IMR-90 (cell line): ENCODE measurements around the gene RASA1. TPM values are rescaled to one million over a fixed set of nuclear protein-coding genes. Genes with fewer than 3 reads are reported as not detected.

Experiments used
- ATAC-seq: fragments of 200-7000 bp; cut with Tn5 transposase; 2 replicates; pipeline ENCODE4 v1.9.1; 2020; ENCODE audit warnings: low read depth, mild to moderate bottlenecking, moderate library complexity
- BruUV-seq: library from RNA; stranded (reverse); fragments of 400-500 nt; replicated peaks from 2 replicates; lab custom pipeline; 2021; lab: Mats Ljungman, UMichigan
- CTCF ChIA-PET: fragments of 300-600 bp; formaldehyde crosslinking; extraction: SDS; loops from one replicate; lab custom pipeline; 2021; ENCODE audit warnings: antibody characterized with exemption; lab: Yijun Ruan, JAX
- POLR2A ChIA-PET: fragments of 300-600 bp; sonication (Branson Sonifier 250); formaldehyde crosslinking; loops from one replicate; lab custom pipeline; 2022; ENCODE audit warnings: antibody characterized with exemption; ENCODE audit not compliant: unreplicated experiment; lab: Charles Lee
- DNase-seq: peaks from one replicate; pipeline ENCODE4 v3.0.0; 2013
- H2AFZ ChIP-seq: replicated peaks from 2 replicates; pipeline ENCODE3; 2013; ENCODE audit warnings: low read length, mild to moderate bottlenecking; ENCODE audit not compliant: poor library complexity
- H2AK5ac ChIP-seq: 2 replicates; pipeline ENCODE4 v1.6.1; 2013; ENCODE audit warnings: low read depth, low read length, inconsistent platforms
- H2AK9ac ChIP-seq: replicated peaks from 2 replicates; pipeline ENCODE3; 2013; ENCODE audit warnings: mild to moderate bottlenecking, low read depth, low read length, moderate library complexity; ENCODE audit not compliant: poor library complexity
- H2BK120ac ChIP-seq: 2 replicates; pipeline ENCODE4 v1.6.1; 2013; ENCODE audit warnings: low read depth, low read length, inconsistent platforms
- H2BK15ac ChIP-seq: 3 replicates; pipeline ENCODE4 v1.6.1; 2013; ENCODE audit warnings: low read depth, low read length, inconsistent platforms
- H2BK20ac ChIP-seq: 2 replicates; pipeline ENCODE4 v1.6.1; 2013; ENCODE audit warnings: low read depth, mild to moderate bottlenecking, inconsistent platforms, low read length, moderate library complexity
- H2BK5ac ChIP-seq: 2 replicates; pipeline ENCODE4 v1.6.1; 2013; ENCODE audit warnings: mild to moderate bottlenecking, low read depth, low read length, inconsistent platforms; ENCODE audit not compliant: poor library complexity, severe bottlenecking
- H3K14ac ChIP-seq: replicated peaks from 2 replicates; pipeline ENCODE4 v1.6.1; 2013; ENCODE audit warnings: low read depth, low read length, inconsistent platforms
- H3K18ac ChIP-seq: 2 replicates; pipeline ENCODE4 v1.6.1; 2013; ENCODE audit warnings: low read depth, low read length, control low read depth
- H3K23ac ChIP-seq: 2 replicates; pipeline ENCODE4 v1.6.1; 2013; ENCODE audit warnings: low read depth, low read length, inconsistent platforms
- H3K27ac ChIP-seq: 2 replicates; pipeline ENCODE4 v1.5.1; 2013; ENCODE audit warnings: mild to moderate bottlenecking, control low read depth, low read length; ENCODE audit not compliant: insufficient read depth
- H3K27me3 ChIP-seq: 2 replicates; pipeline ENCODE4 v1.6.1; 2013; ENCODE audit warnings: low read length; ENCODE audit not compliant: control insufficient read depth, insufficient read depth
- H3K36me3 ChIP-seq: 2 replicates; pipeline ENCODE4 v1.6.1; 2013; ENCODE audit warnings: low read length, mixed read lengths; ENCODE audit not compliant: control insufficient read depth, insufficient read depth
- H3K4ac ChIP-seq: 2 replicates; pipeline ENCODE4 v1.6.1; 2013; ENCODE audit warnings: low read depth, low read length, inconsistent platforms
- H3K4me1 ChIP-seq: 2 replicates; pipeline ENCODE4 v1.6.1; 2013; ENCODE audit warnings: low read length, mixed read lengths; ENCODE audit not compliant: control insufficient read depth, insufficient read depth
- H3K4me2 ChIP-seq: 2 replicates; pipeline ENCODE4 v1.6.1; 2013; ENCODE audit warnings: low read depth, mild to moderate bottlenecking, control low read depth, low read length, moderate library complexity
- H3K4me3 ChIP-seq: 2 replicates; pipeline ENCODE4 v1.5.1; 2013; ENCODE audit warnings: low read depth, mild to moderate bottlenecking, control low read depth, low read length, moderate library complexity; ENCODE audit not compliant: insufficient read depth
- H3K56ac ChIP-seq: 2 replicates; pipeline ENCODE4 v1.6.1; 2013; ENCODE audit warnings: low read length, inconsistent platforms; ENCODE audit not compliant: insufficient read depth; ENCODE audit errors: extremely low read depth
- H3K79me1 ChIP-seq, 2 experiments: 2 replicates each; pipeline ENCODE4 v1.6.1; 2013; ENCODE audit warnings: low read length in 2 of 2, inconsistent platforms in 1 of 2, low read depth in 1 of 2
- H3K9ac ChIP-seq: 2 replicates; pipeline ENCODE4 v1.6.1; 2013; ENCODE audit warnings: low read depth, low read length, control low read depth
- H3K9me1 ChIP-seq: 2 replicates; pipeline ENCODE4 v1.6.1; 2013; ENCODE audit warnings: low read length, inconsistent platforms; ENCODE audit not compliant: insufficient read depth
- H3K9me3 ChIP-seq: 2 replicates; pipeline ENCODE4 v1.6.1; 2013; ENCODE audit warnings: low read length; ENCODE audit not compliant: control insufficient read depth, insufficient read depth
- H4K20me1 ChIP-seq: 2 replicates; pipeline ENCODE4 v1.6.1; 2013; ENCODE audit warnings: low read length, inconsistent platforms; ENCODE audit not compliant: insufficient read depth
- H4K5ac ChIP-seq: 2 replicates; pipeline ENCODE4 v1.6.1; 2013; ENCODE audit warnings: mild to moderate bottlenecking, low read depth, low read length, control low read depth
- H4K8ac ChIP-seq, 2 experiments: 2 replicates each; pipeline ENCODE4 v1.6.1; 2013; ENCODE audit warnings: low read depth in 2 of 2, low read length in 2 of 2, control low read depth in 1 of 2, inconsistent platforms in 1 of 2
- H4K91ac ChIP-seq: 2 replicates; pipeline ENCODE4 v1.6.1; 2013; ENCODE audit warnings: low read depth, low read length, inconsistent platforms; ENCODE audit not compliant: insufficient read depth
- CEBPB ChIP-seq: IDR thresholded peaks from 2 replicates; pipeline ENCODE4 v1.6.1; 2012; ENCODE audit warnings: low read depth, low read length, improper control_type of control experiment
- RFX5 ChIP-seq: IDR thresholded peaks from 2 replicates; pipeline ENCODE4 v1.8.0; 2012; ENCODE audit warnings: low read depth, mild to moderate bottlenecking, low read length, moderate library complexity
- WGBS, 2 experiments: methylation state at CpG; one replicate each; pipeline versions ENCODE4 v1.1.5 to v1.1.7; 2013; ENCODE audit warnings: missing lambda C conversion rate in 2 of 2; ENCODE audit not compliant: insufficient read length in 1 of 2; ENCODE audit errors: extremely low coverage in 2 of 2; 5-methylcytosine and 5-hydroxymethylcytosine counted together
- dilution Hi-C: fragments of 300-500 bp; cut with HindIII; formaldehyde crosslinking; loops from one replicate; pipeline ENCODE4 v1.14.3; 2018; ENCODE audit warnings: low sequenced_read_pairs; ENCODE audit not compliant: unreplicated experiment
- in situ Hi-C: fragments of 300-500 bp; cut with MboI; formaldehyde crosslinking; loops from 3 replicates; pipeline ENCODE4 v1.14.3; 2019; ENCODE audit warnings: low sequenced_read_pairs, inconsistent platforms, mixed read lengths
- intact Hi-C: fragments of 100-400 bp; cut with micrococcal nuclease; formaldehyde crosslinking; loops from 2 replicates; pipeline ENCODE4 v1.10.0; 2022
- polyA plus RNA-seq, 3 experiments: library from polyadenylated mRNA; depleted of rRNA; stranded (reverse); fragments of >200 nt; gene quantifications; 2 replicates each; pipeline ENCODE4 v1.2.3, GENCODE V29; 2012; ENCODE audit warnings: low replicate concordance in 1 of 3
- total RNA-seq: library from RNA; depleted of rRNA; stranded (reverse); fragments of >200 nt; gene quantifications from 2 replicates; pipeline ENCODE4 v1.2.3, GENCODE V29; 2012

Gene RASA1
- total and polyA plus RNA-seq, 2 of the 4 experiments (the other 2 are of a cell fraction), result 37.6 to 45.7 TPM

DNA sequence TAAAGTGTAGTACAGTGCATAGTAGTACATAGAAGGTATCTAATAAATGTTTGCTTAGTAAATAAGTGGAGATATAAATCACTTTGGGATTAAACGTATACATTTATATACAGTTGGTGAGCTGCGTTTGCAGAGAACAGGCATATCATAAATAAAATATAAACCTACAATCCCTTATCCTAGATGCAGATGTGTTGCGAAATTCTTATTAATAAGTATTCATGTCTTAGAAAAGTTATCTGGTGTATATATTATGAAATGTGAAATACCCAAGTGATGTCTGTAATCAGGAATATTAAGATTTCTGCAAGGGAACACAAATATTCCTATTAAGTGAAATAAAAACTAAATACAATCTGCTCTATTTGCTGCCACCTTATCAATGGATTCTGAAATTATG lies 136.2 kb downstream of the RASA1 start:
- Histone ChIP-seq H3K4me2 (no peak overlapping the region), H2BK5ac (no peak overlapping the region), H3K4ac (no peak overlapping the region), H2AK9ac (no peak overlapping the region), H3K56ac (no peak overlapping the region), H3K9ac (no peak overlapping the region), H3K14ac (no peak overlapping the region), H3K18ac (no peak overlapping the region), H4K5ac (no peak overlapping the region), H3K36me3 (peaks cover 14% of the 10 kb centered on the region), H2BK120ac (no peak overlapping the region), H2AK5ac (no peak overlapping the region), H3K9me1 (no peaks in the 10 kb centered on the region), H3K9me3 (peaks cover 2% of the 10 kb centered on the region; the same call in 1 of the 2 replicates), H4K91ac (no peak overlapping the region), H3K27me3 (no peaks in the 10 kb centered on the region), H3K4me3 (no peak overlapping the region), H2BK20ac (no peak overlapping the region), H3K23ac (no peak overlapping the region), H3K27ac (no peak overlapping the region), H4K20me1 (no peaks in the 10 kb centered on the region; the same call in 1 of the 2 replicates), H3K79me1 (peaks cover 11 to 29% of the 10 kb centered on the region in 2 experiments), H3K4me1 (no peaks in the 10 kb centered on the region), H2BK15ac (no peak overlapping the region), H4K8ac (no peak overlapping the region), H2AFZ (no peak overlapping the region)
- no peak for DNase-seq
- POLR2A ChIA-PET, result no interaction called here
- ATAC-seq, result no peak
- TF ChIP-seq RFX5, result no peak
- TF ChIP-seq CEBPB, result peak; percentile 80
- intact Hi-C loops, result loop anchor here (5.0 kb wide), 1 partner anchor 522 kb away; no protein-coding TSS in a partner anchor
- CTCF ChIA-PET, result no interaction called here
- WGBS, 2 experiments, result no CpG with 5 or more reads among the region's 3 CpGs
- dilution Hi-C loops, result no loop called here
- in situ Hi-C loops, result loop anchor here (5.0 to 25.0 kb wide), 2 partner anchors 332 to 492 kb away; no protein-coding TSS in a partner anchor
- BruUV-seq, result no TSS peak
